WI38 (cell line): ENCODE data around the gene SPRYD4.

ENCODE experiments used
- H3K4me3 ChIP-seq: 2 replicates; pipeline ENCODE4 v1.5.1; 2011; ENCODE audit warnings: low read depth, mild to moderate bottlenecking, control low read depth, low read length
- TF ChIP-seq, protein P1 (sequence below): IDR thresholded peaks from 2 replicates; pipeline ENCODE4 v1.5.1; 2012; ENCODE audit warnings: low read depth, mild to moderate bottlenecking, control low read depth, low read length

Gene SPRYD4

DNA sequence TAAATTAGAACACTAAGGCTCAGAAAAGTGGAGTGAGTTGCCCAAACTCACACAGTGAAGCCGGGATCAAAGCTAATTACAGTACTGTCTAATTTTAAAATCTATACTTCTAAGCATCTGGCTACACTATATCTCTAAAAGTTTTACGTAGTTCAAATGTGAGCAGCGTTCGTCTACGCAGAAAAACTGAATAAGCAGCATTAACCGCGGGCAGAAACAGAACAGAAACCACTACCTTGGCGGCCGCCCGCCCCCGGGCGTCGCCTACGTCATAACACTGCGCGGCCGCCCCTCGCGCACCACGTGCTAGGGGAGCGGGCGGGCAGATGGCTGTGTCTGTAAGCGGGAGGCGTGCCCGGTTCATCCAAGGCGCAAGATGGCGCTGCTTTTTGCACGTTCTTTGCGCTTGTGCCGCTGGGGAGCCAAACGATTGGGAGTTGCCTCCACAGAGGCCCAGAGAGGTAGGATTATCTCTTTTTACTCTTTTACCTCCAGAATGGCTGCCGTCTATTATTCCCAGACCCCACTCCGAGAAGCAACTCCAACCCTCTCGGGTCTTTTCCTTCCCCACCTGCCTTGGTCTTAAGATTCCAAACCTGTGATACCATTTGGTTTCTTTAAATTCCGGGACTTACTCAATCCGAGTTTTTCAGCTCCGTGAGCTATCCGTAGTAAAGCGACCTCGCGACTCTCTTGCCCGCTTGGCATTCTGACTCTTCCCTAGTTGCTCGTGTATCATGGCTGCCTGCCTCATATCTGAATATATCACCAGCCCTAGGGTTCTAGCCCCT is at the start of gene SPRYD4:
TSS of gene SPRYD4 (plus strand) at position 363 of the 791 bp plus-strand sequence. CDS start at position 377, 14 bp downstream.
- peak within 1 kb of the TSS; percentile 100 for H3K4me3 ChIP-seq
- TF ChIP-seq, protein P1, sequence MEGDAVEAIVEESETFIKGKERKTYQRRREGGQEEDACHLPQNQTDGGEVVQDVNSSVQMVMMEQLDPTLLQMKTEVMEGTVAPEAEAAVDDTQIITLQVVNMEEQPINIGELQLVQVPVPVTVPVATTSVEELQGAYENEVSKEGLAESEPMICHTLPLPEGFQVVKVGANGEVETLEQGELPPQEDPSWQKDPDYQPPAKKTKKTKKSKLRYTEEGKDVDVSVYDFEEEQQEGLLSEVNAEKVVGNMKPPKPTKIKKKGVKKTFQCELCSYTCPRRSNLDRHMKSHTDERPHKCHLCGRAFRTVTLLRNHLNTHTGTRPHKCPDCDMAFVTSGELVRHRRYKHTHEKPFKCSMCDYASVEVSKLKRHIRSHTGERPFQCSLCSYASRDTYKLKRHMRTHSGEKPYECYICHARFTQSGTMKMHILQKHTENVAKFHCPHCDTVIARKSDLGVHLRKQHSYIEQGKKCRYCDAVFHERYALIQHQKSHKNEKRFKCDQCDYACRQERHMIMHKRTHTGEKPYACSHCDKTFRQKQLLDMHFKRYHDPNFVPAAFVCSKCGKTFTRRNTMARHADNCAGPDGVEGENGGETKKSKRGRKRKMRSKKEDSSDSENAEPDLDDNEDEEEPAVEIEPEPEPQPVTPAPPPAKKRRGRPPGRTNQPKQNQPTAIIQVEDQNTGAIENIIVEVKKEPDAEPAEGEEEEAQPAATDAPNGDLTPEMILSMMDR, result no peak

DNA sequence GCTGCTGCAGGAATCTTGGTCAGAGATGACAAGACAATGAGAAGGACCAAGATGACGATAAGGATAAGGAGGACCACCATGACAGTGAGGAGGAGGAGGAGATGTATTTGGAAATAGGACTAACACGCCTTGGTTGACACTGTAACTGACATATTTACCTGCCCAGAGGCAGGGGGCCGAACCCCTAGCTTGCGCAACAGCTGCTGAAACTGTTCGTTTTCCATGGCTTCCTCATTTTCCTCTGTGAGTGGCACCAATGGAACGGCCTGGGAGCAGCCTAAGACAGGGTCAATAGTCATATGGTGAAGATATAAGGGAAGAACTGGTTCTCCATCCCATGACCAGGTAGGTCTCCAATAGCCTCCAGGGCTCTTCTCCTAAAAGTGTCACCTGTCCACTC is 48.0 kb upstream of the SPRYD4 start:
- TF ChIP-seq, protein P1, result no peak
- no peak overlapping the region for H3K4me3 ChIP-seq

DNA sequence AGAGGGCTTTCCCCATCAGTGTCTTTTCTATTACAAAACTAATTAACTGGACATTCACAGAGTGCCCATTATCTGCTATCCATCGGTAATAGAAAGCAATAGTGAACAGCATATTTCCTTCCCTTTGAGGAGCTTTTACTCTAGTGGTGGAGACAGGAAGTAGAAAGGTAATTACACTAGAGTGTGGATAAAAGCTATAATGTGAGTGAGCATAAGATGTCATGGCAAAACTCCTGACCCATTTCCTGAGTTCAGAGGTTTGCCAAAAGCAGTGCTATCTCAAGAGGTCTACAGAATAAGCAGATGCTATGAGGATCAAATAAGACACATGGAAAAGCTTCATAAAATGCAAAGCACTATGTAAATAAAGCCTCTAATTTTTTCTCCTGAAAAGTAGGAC is 43.2 kb upstream of the SPRYD4 start:
- TF ChIP-seq, protein P1, result no peak
- H3K4me3 ChIP-seq, result no peak overlapping the region

DNA sequence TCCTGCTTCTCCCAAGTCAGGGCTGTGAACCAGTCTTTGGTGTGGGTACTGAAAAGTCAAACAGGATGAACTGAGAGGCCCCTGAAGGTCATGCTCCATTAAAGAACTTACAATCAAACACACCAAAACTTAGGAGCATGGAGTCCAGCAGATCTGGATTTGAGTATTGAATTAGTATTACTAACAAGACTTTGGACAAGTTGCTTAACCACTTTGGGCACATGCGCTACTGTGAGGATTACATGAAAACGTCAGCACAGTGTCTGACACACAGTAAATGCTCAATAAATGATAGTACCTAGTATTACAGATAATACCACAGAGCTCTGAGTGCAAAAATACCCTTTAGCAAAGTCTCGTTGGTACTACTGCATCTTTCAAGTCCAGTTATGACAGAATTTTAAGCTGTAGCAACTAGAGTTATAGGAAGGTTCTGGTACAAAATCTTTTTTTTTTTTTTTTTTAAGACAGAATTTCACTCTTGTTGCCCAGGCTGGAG is 42.4 kb upstream of the SPRYD4 start:
- H3K4me3 ChIP-seq, result no peak overlapping the region
- TF ChIP-seq, protein P1, result no peak

DNA sequence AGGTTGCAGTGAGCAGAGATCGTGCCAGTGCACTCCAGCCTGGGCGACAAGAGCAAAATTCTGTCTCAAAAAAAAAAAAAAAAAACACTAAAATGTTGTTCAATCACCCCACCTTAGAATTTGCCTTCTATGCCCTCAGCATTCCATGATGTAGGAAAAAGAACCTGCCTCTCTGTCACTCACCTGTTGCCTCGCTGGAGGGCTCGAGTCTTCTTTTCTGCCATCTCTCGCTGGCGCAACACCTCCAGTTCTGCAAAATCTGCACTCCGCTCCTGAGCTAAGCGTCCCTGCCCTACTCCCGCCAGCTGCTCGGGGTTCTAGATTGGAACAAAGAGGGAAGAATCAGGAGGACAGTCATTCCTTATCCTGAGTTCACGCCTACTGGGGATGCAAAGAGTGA is 37.1 kb upstream of the SPRYD4 start:
- H3K4me3 ChIP-seq, result no peak overlapping the region
- TF ChIP-seq, protein P1, result no peak

DNA sequence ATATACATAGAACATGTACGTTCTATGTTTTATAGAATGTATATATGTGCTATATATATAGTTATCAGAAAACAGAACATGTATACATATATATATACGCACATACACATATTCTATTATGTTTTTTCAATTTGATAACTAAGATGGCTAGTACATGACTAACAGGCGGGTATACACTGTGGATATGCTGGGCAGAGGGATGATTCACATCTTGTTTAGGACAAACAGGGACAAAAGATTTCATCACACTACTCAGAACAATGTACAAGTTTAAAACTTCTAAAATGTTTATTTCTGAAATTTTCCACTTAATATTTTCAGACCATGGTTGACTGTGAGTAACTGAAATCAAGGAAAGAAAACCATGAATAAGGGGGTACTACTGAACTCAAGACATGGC is 36.5 kb upstream of the SPRYD4 start:
- no peak overlapping the region for H3K4me3 ChIP-seq
- TF ChIP-seq, protein P1, result no peak

DNA sequence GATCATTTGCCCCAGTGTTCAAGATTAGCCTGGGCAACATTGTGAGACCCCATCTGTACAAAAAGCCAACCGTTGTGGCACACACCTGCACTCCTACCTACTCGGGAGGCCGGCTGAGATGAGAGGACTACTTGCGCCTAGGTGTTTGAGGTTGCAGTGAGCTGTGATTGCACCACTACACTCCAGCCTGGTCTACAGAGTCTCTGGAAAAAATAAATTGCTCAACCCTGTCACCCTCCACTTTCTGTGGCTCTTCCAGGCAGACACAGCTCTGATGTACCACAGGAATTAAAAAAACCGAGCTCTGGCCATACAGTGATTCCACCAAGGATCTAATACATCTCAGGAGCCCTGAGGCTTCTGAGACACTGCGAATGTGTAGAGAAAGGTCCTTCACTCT is 33.5 kb upstream of the SPRYD4 start:
- no peak overlapping the region for H3K4me3 ChIP-seq
- TF ChIP-seq, protein P1, result no peak
